Osteoblast (primary cell): ENCODE data around the gene SORBS1. TPM values are rescaled to one million over a fixed set of nuclear protein-coding genes. Genes with fewer than 3 reads are reported as not detected.

Source experiments
- DNase-seq: peaks from one replicate; pipeline ENCODE4 v3.0.0; 2011; ENCODE audit warnings: low spot score, mixed read lengths; ENCODE audit not compliant: insufficient read length; ENCODE audit errors: missing footprints
- H2AFZ ChIP-seq: 2 replicates; pipeline ENCODE4 v1.6.0; 2011; ENCODE audit warnings: mild to moderate bottlenecking, low read length
- H3K27ac ChIP-seq: 2 replicates; pipeline ENCODE4 v1.5.1; 2011; ENCODE audit warnings: mild to moderate bottlenecking, low read depth, low read length, moderate library complexity
- H3K27me3 ChIP-seq: 2 replicates; pipeline ENCODE4 v1.6.0; 2012; ENCODE audit warnings: mild to moderate bottlenecking, control low read depth, inconsistent platforms, low read length, moderate library complexity; ENCODE audit not compliant: insufficient read depth
- H3K36me3 ChIP-seq: 2 replicates; pipeline ENCODE4 v1.5.1; 2011; ENCODE audit warnings: mild to moderate bottlenecking, low read length, control low read depth, moderate library complexity; ENCODE audit not compliant: insufficient read depth
- H3K4me1 ChIP-seq: 2 replicates; pipeline ENCODE4 v1.5.1; 2011; ENCODE audit warnings: mild to moderate bottlenecking, low read length, control low read depth, moderate library complexity; ENCODE audit not compliant: insufficient read depth
- H3K4me2 ChIP-seq: 2 replicates; pipeline ENCODE4 v1.6.0; 2011; ENCODE audit warnings: mild to moderate bottlenecking, low read length; ENCODE audit not compliant: insufficient read depth
- H3K4me3 ChIP-seq: fragments of 200-600 bp; sonication (generic); 3 replicates; pipeline ENCODE4 v1.5.1; 2012; ENCODE audit warnings: mild to moderate bottlenecking, low read length, inconsistent platforms; ENCODE audit not compliant: insufficient read depth
- H3K79me2 ChIP-seq: 2 replicates; pipeline ENCODE4 v1.6.0; 2012; ENCODE audit warnings: mild to moderate bottlenecking, low read length, control low read depth, inconsistent platforms; ENCODE audit not compliant: insufficient read depth
- H3K9me3 ChIP-seq: 2 replicates; pipeline ENCODE4 v1.5.1; 2011; ENCODE audit warnings: low read depth, low read length, control low read depth
- H4K20me1 ChIP-seq: 2 replicates; pipeline ENCODE4 v1.6.0; 2012; ENCODE audit warnings: mild to moderate bottlenecking, low read length, control low read depth; ENCODE audit not compliant: insufficient read depth
- total RNA-seq: library from RNA; depleted of rRNA; stranded (reverse); fragments of >200 nt; gene quantifications from 2 replicates; pipeline ENCODE4 v1.2.3, GENCODE V29; 2012
- TF ChIP-seq, protein P1 (sequence below): IDR thresholded peaks from 2 replicates; pipeline ENCODE4 v1.5.1; 2011; ENCODE audit warnings: mild to moderate bottlenecking, low read depth, low read length, moderate library complexity; ENCODE audit errors: extremely low read depth

The SORBS1 gene
- total RNA-seq, 1 donor: 0.72 TPM

DNA sequence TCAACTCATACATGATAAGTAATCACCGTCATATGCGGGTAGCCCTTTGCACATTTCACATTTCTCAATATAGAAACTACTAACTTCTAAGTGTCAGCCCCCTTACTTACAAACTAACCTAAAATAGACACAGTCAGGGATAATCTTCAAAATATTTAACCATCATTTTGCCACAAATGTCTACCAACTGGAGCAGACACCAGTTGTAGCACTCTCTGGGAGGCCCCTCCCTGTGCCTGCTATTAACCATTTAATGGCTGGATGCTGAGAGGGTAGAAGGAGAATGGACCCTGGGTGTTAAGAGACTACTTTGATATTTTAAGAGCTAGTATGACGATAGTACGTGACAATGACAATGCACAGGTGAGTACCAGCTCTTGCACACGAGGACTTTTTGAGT is 116.4 kb downstream of the SORBS1 start:
- no peak overlapping the region for H3K4me2 ChIP-seq
- no peak overlapping the region for H2AFZ ChIP-seq
- no peak for DNase-seq
- H3K27me3 ChIP-seq: no peaks in the 10 kb centered on the region
- TF ChIP-seq, protein P1, sequence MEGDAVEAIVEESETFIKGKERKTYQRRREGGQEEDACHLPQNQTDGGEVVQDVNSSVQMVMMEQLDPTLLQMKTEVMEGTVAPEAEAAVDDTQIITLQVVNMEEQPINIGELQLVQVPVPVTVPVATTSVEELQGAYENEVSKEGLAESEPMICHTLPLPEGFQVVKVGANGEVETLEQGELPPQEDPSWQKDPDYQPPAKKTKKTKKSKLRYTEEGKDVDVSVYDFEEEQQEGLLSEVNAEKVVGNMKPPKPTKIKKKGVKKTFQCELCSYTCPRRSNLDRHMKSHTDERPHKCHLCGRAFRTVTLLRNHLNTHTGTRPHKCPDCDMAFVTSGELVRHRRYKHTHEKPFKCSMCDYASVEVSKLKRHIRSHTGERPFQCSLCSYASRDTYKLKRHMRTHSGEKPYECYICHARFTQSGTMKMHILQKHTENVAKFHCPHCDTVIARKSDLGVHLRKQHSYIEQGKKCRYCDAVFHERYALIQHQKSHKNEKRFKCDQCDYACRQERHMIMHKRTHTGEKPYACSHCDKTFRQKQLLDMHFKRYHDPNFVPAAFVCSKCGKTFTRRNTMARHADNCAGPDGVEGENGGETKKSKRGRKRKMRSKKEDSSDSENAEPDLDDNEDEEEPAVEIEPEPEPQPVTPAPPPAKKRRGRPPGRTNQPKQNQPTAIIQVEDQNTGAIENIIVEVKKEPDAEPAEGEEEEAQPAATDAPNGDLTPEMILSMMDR: no peak
- H3K27ac ChIP-seq: no peak overlapping the region
- peaks cover 9% of the 10 kb centered on the region for H3K4me1 ChIP-seq
- no peaks in the 10 kb centered on the region for H3K79me2 ChIP-seq
- H3K36me3 ChIP-seq: no peaks in the 10 kb centered on the region
- no peak overlapping the region for H3K4me3 ChIP-seq
- H3K9me3 ChIP-seq: no peaks in the 10 kb centered on the region
- no peaks in the 10 kb centered on the region for H4K20me1 ChIP-seq

DNA sequence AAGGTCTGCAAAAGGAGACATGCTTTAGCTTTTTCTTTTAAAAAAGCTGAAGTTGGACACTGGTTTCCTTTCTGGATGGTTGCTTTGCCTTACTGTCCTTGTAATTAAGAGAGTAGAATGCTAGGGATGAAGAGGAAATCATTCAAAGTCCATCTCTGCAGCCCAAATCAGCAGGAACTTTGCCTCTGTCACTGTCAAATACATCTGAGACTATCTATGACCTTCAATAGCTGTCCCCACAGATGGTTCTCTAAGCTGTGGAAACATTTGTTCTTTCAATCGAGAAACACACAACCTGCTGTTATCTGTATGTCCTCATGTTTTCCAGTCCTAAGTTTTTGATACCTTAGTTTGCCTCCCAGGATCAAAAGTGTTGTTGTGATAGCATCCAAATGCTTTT is 117.5 kb downstream of the SORBS1 start:
- no peak overlapping the region for H3K27ac ChIP-seq
- no peak overlapping the region for H3K4me3 ChIP-seq
- H2AFZ ChIP-seq: no peak overlapping the region
- TF ChIP-seq, protein P1: no peak
- no peak for DNase-seq
- H3K4me1 ChIP-seq: peaks cover 9% of the 10 kb centered on the region
- no peaks in the 10 kb centered on the region for H3K27me3 ChIP-seq
- H3K4me2 ChIP-seq: no peak overlapping the region
- H3K79me2 ChIP-seq: no peaks in the 10 kb centered on the region
- H4K20me1 ChIP-seq: no peaks in the 10 kb centered on the region
- H3K36me3 ChIP-seq: no peaks in the 10 kb centered on the region
- no peaks in the 10 kb centered on the region for H3K9me3 ChIP-seq

DNA sequence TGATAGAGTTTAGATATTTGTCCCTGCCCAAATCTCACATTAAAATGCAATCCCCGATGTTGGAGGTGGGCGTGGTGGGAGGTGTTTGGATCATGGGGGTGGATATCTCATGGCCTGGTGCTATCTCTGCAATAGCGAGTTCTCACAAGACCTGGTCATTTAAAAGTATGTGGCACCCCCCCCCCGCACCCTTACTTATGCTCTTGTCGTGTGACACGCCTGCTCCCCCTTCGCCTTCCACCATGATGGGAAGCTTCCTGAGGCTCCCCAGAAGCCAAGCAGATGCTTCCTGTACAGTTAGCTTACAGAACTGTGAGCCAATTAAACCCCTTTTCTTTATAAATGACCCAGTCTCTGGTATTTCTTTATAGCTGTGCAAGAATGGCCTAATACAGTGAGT is 118.8 kb downstream of the SORBS1 start:
- H3K9me3 ChIP-seq: no peaks in the 10 kb centered on the region
- no peak overlapping the region for H3K4me2 ChIP-seq
- H3K27me3 ChIP-seq: no peaks in the 10 kb centered on the region
- no peaks in the 10 kb centered on the region for H4K20me1 ChIP-seq
- no peak overlapping the region for H3K27ac ChIP-seq
- no peaks in the 10 kb centered on the region for H3K79me2 ChIP-seq
- no peak overlapping the region for H3K4me3 ChIP-seq
- H2AFZ ChIP-seq: no peak overlapping the region
- peaks cover 9% of the 10 kb centered on the region for H3K4me1 ChIP-seq
- DNase-seq: no peak
- TF ChIP-seq, protein P1: no peak
- H3K36me3 ChIP-seq: no peaks in the 10 kb centered on the region

DNA sequence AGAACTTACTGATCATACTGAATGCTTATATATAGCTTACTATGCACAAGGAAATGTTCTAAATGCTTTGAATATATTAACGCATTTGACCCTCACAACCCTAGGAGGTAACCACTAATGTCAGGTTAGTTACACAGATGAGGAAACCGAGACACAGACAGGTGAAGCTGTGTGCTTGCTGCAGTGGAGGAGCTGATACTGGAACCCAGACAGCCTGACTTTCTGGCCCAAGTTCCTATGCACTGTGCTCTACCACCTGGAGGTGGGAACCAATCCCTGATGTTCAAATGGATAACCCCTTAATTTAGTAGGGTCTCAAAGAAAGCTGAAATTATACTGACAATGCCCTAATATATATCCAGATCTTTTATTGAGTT is 119.6 kb downstream of the SORBS1 start:
- no peaks in the 10 kb centered on the region for H3K27me3 ChIP-seq
- H3K4me2 ChIP-seq: no peak overlapping the region
- no peaks in the 10 kb centered on the region for H4K20me1 ChIP-seq
- peaks cover 9% of the 10 kb centered on the region for H3K4me1 ChIP-seq
- H3K4me3 ChIP-seq: no peak overlapping the region
- DNase-seq: no peak
- H3K9me3 ChIP-seq: no peaks in the 10 kb centered on the region
- H2AFZ ChIP-seq: no peak overlapping the region
- TF ChIP-seq, protein P1: no peak
- H3K27ac ChIP-seq: no peak overlapping the region
- H3K79me2 ChIP-seq: no peaks in the 10 kb centered on the region
- no peaks in the 10 kb centered on the region for H3K36me3 ChIP-seq
